CD4-positive, alpha-beta T cell treated with Interleukin-4 for 1 hour (primary cell): ENCODE results near the gene THAP9.
A peak's percentile ranks its signal among the peaks of the same experiment; 100 is the strongest.
"Not testable (repeated sequence)": the region's sequence is repeated elsewhere in the genome, so short reads cannot be mapped to it uniquely, and the experiment has no call there.

Experiments used
- DNase-seq, 2 donors: peaks; one replicate each; pipeline ENCODE4 v3.0.0-alpha.2; 2020 to 2022

Gene THAP9

GRCh38 chr4:82900411-82901182 is at the start of gene THAP9:
Gene THAP9, plus strand, starts transcription at chr4:82900735. Its CDS starts 68 bp downstream, at chr4:82900803.
- peak; percentile 99 for DNase-seq

- no peak for DNase-seq
These were observed 49.2 kb upstream of the THAP9 start for GRCh38 chr4:82851318-82851717.

- peak in 1 of 2 donors; percentile 53 for DNase-seq
These were observed 48.4 kb upstream of the THAP9 start for GRCh38 chr4:82851885-82852750.

GRCh38 chr4:82852751-82853285 is 47.7 kb upstream of the THAP9 start:
- no peak for DNase-seq

- not testable (repeated sequence) for DNase-seq
These were observed 40.0 kb upstream of the THAP9 start for GRCh38 chr4:82860487-82860886.

- no peak for DNase-seq
These were observed 39.0 kb upstream of the THAP9 start for GRCh38 chr4:82861529-82861928.

- no peak for DNase-seq
These were observed 36.1 kb upstream of the THAP9 start for GRCh38 chr4:82864336-82864979.

GRCh38 chr4:82865592-82865991 is 34.9 kb upstream of the THAP9 start:
- DNase-seq, result peak; percentile 36 to 68

- DNase-seq, result peak; percentile 10 to 13
These were observed 34.5 kb upstream of the THAP9 start for GRCh38 chr4:82866033-82866432.

- DNase-seq, result no peak
These were observed 33.7 kb upstream of the THAP9 start for GRCh38 chr4:82866706-82867385.

GRCh38 chr4:82868572-82868971 is 32.0 kb upstream of the THAP9 start:
- no peak for DNase-seq

GRCh38 chr4:82885410-82885809 is 15.1 kb upstream of the THAP9 start:
- DNase-seq, result no peak

GRCh38 chr4:82886147-82886942 is 14.2 kb upstream of the THAP9 start:
- DNase-seq, result no peak

GRCh38 chr4:82889287-82889686 is 11.2 kb upstream of the THAP9 start:
- DNase-seq, result no peak

GRCh38 chr4:82890528-82890900 is 10.0 kb upstream of the THAP9 start:
- DNase-seq, result no peak

- peak; percentile 96 to 97 for DNase-seq
These were observed 9.4 kb upstream of the THAP9 start, which contains the start of gene SEC31A for GRCh38 chr4:82890901-82891706. Gene SEC31A, minus strand, starts transcription at chr4:82891153. Its CDS starts 9,217 bp downstream, at chr4:82881936.

- DNase-seq, result peak in 1 of 2 donors; percentile 10
These were observed 8.6 kb upstream of the THAP9 start for GRCh38 chr4:82891707-82892466.

GRCh38 chr4:82892467-82892802 is 8.1 kb upstream of the THAP9 start:
- DNase-seq, result no peak

- no peak for DNase-seq
These were observed 6.6 kb upstream of the THAP9 start for GRCh38 chr4:82893942-82894341.

- no peak for DNase-seq
These were observed 3.8 kb upstream of the THAP9 start for GRCh38 chr4:82896755-82897154.
